BJ (cell line): Measurements from ENCODE around the gene PKIB. TPM values are rescaled to one million over a fixed set of nuclear protein-coding genes. Genes with fewer than 3 reads are reported as not detected.

Source experiments
- polyA plus RNA-seq: library from polyadenylated mRNA; depleted of rRNA; stranded (reverse); fragments of >200 nt; gene quantifications from 2 replicates; pipeline ENCODE4 v1.2.3, GENCODE V29; 2011; rRNA removed
- small RNA-seq: library from RNA; depleted of rRNA; stranded (forward); fragments of <200 nt; gene quantifications from one replicate; pipeline ENCODE3, GENCODE V24; 2012; ENCODE audit warnings: low replicate concordance, low read depth; ENCODE audit not compliant: insufficient read length

Gene PKIB
- polyA plus RNA-seq, 1 experiment: not detected

Small RNA genes lying within 50 kb of the gene (small RNA-seq; reads per million reads assigned to genes)
- gene RN7SL564P: not detected

Other genes starting within 250 kb of the PKIB start
- gene HSF2, start 210.8 kb upstream of the PKIB start, polyA plus RNA-seq: 15.3 and 25.2 TPM in 2 replicates
- 89.7 and 182 TPM in 2 replicates for gene SERINC1, start 138.6 kb upstream of the PKIB start, polyA plus RNA-seq
- not detected in 2 replicates for gene FABP7, start 169.3 kb downstream of the PKIB start, polyA plus RNA-seq
- gene SMPDL3A, start 178.9 kb downstream of the PKIB start, polyA plus RNA-seq: 6.4 and 10.4 TPM in 2 replicates